Pancreas (tissue), 10 donors: ENCODE data around the gene NECTIN1. TPM values are rescaled to one million over a fixed set of nuclear protein-coding genes. Genes with fewer than 3 reads are reported as not detected.

Experiments
- ATAC-seq, 4 donors: fragments of 200-7000 bp; cut with Tn5 transposase; one replicate each; pipeline versions ENCODE4 v1.8.0 to v1.9.1; 2020; ENCODE audit warnings: mild to moderate bottlenecking in 4 of 4, moderate library complexity in 4 of 4
- DNase-seq, 6 donors: peaks; one replicate each; pipeline ENCODE4 v3.0.0-alpha.2; 2020
- FAIRE-seq: peaks from 2 replicates; lab custom pipeline; 2012; peaks lifted over from hg19 to GRCh38; lab: Jason Lieb, UNC
- H3K27ac ChIP-seq, 4 donors: fragments of 200-600 bp; sonication (generic); 1 replicate in 3 of 4; 2 replicates in 1 of 4; pipeline versions ENCODE4 v1.5.0 to v1.8.0; 2020
- H3K27me3 ChIP-seq, 4 donors: fragments of 200-600 bp; one replicate each; pipeline ENCODE4 v1.8.0; 2021
- H3K36me3 ChIP-seq, 3 donors: fragments of 200-600 bp; sonication (generic) in 1 of 3; one replicate each; pipeline versions ENCODE4 v1.5.0 to v1.8.0; 2020 to 2021
- H3K4me1 ChIP-seq, 3 donors: fragments of 200-600 bp; one replicate each; pipeline ENCODE4 v1.8.0; 2021
- H3K4me3 ChIP-seq, 4 donors: fragments of 200-600 bp; sonication (generic) in 2 of 4; one replicate each; pipeline versions ENCODE4 v1.5.0 to v1.8.0; 2020 to 2021
- H3K9me3 ChIP-seq, 4 donors: fragments of 200-600 bp; one replicate each; pipeline ENCODE4 v1.8.0; 2021
- CTCF ChIP-seq, 4 donors: fragments of 200-600 bp; sonication (generic) in 3 of 4; IDR thresholded peaks; one replicate each; pipeline versions ENCODE4 v1.5.0 to v1.8.0; 2021; ENCODE audit warnings: antibody characterized with exemption in 4 of 4
- WGBS, 2 donors: extraction: QIAGEN DNeasy Blood & Tissue Kit; methylation state at CpG; one replicate each; pipeline ENCODE4 v1.1.7; 2013; 5-methylcytosine and 5-hydroxymethylcytosine counted together
- intact Hi-C, 3 donors: fragments of 100-400 bp; cut with DNase I; formaldehyde crosslinking; loops; one replicate each; pipeline versions ENCODE4 v1.11.1 to v1.14.2; 2022
- polyA plus RNA-seq, 2 donors: library from polyadenylated mRNA; stranded (reverse); fragments of 200-250 nt; gene quantifications; one replicate each; pipeline ENCODE4 v1.2.3, GENCODE V29; 2013
- total RNA-seq, 6 donors: library from RNA; stranded (reverse); fragmentation: NEBNext Ultra II Directional in 4 of 6; extraction: Animal tissue kit (Norgen Biotek cat#: 25700) in 4 of 6; gene quantifications; one replicate each; pipeline versions ENCODE4 v1.2.1 to v1.2.4, GENCODE V29; 2021 to 2023
- donor health status: healthy with polysubstance abuse.
- donor health status: DM: no; HTN: no; CAD: no; lungs with moderate emphysema.
- donor health status: DM: no; HTN: no; CAD: no.
- donor health status: control.
- donor health status: control.
- donor health status: Bipolar disorder and iron deficiency.
- donor health status: DM: yes; HTN: yes; CAD: no.
- donor health status: DM: no; HTN: no; CAD: no.
- donor health status: DM: no; HTN: no; CAD: no.
- donor health status: DM: yes; HTN: yes; CAD: no.

Gene NECTIN1
- total and polyA plus RNA-seq, 8 donors, result 7.9 to 24.7 (median 19.0) TPM

GRCh38 chr11:119622454-119623143 is 106.4 kb downstream of the NECTIN1 start:
- no peak for TF ChIP-seq CTCF (IDR thresholded peaks at IDR 0.05)
- H3K27me3 ChIP-seq, result no peaks in the 10 kb centered on the region
- H3K4me3 ChIP-seq, result no peak overlapping the region
- 85 to 88% methylated on average over 17 of the region's 17 CpGs for WGBS, 2 donors
- H3K27ac ChIP-seq, result no peak overlapping the region
- H3K9me3 ChIP-seq, result no peaks in the 10 kb centered on the region
- intact Hi-C loops, result no loop called here
- H3K4me1 ChIP-seq, result no peaks in the 10 kb centered on the region
- no peak for ATAC-seq
- DNase-seq, result no peak
- H3K36me3 ChIP-seq, result no peaks in the 10 kb centered on the region
- no peak for FAIRE-seq

DNA sequence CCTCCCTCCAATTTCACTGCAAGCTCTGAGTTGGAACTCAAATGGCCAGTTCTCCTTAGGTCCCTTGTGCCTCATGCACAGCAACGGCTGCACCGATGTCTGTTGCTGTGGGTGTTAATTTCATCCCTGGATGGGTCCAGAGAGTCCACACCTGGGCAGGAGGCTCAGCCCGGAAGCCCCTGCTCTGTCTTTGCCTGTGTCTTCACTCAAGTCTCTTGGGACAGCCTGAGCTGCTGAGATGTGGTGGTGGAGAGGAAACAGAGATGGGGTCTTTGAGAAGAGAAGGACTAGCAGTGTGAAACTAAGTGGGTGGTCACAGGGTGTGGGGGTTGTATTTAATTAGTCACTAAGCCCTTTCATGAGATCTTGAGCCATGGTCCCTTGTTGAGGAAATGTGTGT is 109.3 kb downstream of the NECTIN1 start:
- intact Hi-C loops, result loop anchor here in 1 of 3 donors (1.0 kb wide), 1 partner anchor 12 kb away; no protein-coding TSS in a partner anchor
- 61 to 68% methylated on average over 3 of the region's 3 CpGs for WGBS, 2 donors
- DNase-seq, result no peak
- no peak for TF ChIP-seq CTCF (IDR thresholded peaks at IDR 0.05)
- H3K36me3 ChIP-seq, result no peaks in the 10 kb centered on the region
- FAIRE-seq, result no peak
- H3K4me1 ChIP-seq, result no peaks in the 10 kb centered on the region
- H3K27ac ChIP-seq, result no peak overlapping the region
- no peaks in the 10 kb centered on the region for H3K9me3 ChIP-seq
- no peak overlapping the region for H3K4me3 ChIP-seq
- no peaks in the 10 kb centered on the region for H3K27me3 ChIP-seq
- no peak for ATAC-seq

DNA sequence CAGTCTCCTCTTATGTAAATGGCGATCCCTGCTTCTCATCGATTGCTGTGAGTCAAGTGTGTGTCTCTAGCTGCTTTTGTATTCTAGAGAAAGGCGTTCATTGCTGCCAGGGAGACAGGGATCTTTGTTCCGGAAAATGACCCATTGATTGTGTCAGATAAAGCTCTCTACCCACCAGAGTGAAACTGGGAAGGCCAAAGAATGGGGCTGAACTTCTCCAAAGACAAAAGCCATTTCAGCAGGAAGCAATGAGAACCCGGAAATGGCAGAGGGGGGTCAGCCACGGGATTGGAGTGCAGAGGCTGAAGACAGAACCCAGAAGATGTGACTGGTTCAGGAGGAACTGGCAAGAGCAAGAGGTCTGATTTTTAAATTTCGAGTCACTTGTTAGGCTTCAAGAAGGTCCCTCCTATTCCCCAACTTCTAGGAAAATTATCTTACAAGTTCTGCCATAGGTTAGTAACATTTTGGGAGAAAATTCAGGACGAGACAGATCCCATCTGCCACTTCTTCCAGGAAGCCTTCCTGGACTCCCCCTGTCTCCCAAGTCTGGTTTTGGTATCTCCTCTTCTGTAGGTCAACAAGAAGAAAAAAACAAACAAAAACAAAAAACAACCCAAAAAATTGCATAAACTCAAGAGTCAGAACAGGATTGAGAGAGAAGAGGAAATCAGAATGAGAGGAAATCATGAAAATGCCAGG is 110.6 kb downstream of the NECTIN1 start:
- FAIRE-seq, result no peak
- TF ChIP-seq CTCF (IDR thresholded peaks at IDR 0.05), result no peak
- 51 to 52% methylated on average over 8 of the region's 8 CpGs for WGBS, 2 donors
- no peaks in the 10 kb centered on the region for H3K4me1 ChIP-seq
- H3K36me3 ChIP-seq, result no peaks in the 10 kb centered on the region
- no peaks in the 10 kb centered on the region for H3K9me3 ChIP-seq
- intact Hi-C loops, result no loop called here
- no peaks in the 10 kb centered on the region for H3K27me3 ChIP-seq
- H3K27ac ChIP-seq, result no peak overlapping the region
- ATAC-seq, result peak in 2 of 4 donors; percentile 59 to 66
- no peak overlapping the region for H3K4me3 ChIP-seq
- DNase-seq, result peak in 1 of 6 donors; percentile 48

- FAIRE-seq (no peak), DNase-seq (no peak), ATAC-seq (no peak)
- H3K27me3 ChIP-seq, result no peaks in the 10 kb centered on the region
- no peaks in the 10 kb centered on the region for H3K9me3 ChIP-seq
- intact Hi-C loops, result no loop called here
- no peaks in the 10 kb centered on the region for H3K4me1 ChIP-seq
- H3K4me3 ChIP-seq, result no peak overlapping the region
- WGBS, 2 donors, result 71 to 78% methylated on average over 13 of the region's 13 CpGs
- H3K27ac ChIP-seq, result no peak overlapping the region
- TF ChIP-seq CTCF (IDR thresholded peaks at IDR 0.05), result no peak
- H3K36me3 ChIP-seq, result no peaks in the 10 kb centered on the region
Measured at GRCh38 chr11:119617340-119617713, 111.7 kb downstream of the NECTIN1 start.
